ENCODE results near the gene GJB2. TPM values are rescaled to one million over a fixed set of nuclear protein-coding genes. Genes with fewer than 3 reads are reported as not detected.

The GJB2 gene
- under 1 TPM in 3 of 7 donors, not detected in 4; 0.14 to 0.77 (median 0.16) TPM for total RNA-seq
- polyA plus RNA-seq: under 1 TPM; 0.23 to 0.64 (median 0.24) TPM
- long read RNA-seq, donor 1: 0 reads
- long read RNA-seq, donor 2: 0 reads

GRCh38 chr13:20192836-20193161 lies at the start of gene GJB2:
Gene GJB2 (minus strand): TSS chr13:20192938. CDS start chr13:20189581, 3,357 bp downstream.
- intact Hi-C loops (cut with DNase I; ENCODE audit: low total_unique reads): loop anchor here (10.0 kb wide), 1 partner anchor 732 kb away; no protein-coding TSS in a partner anchor
- peak within 1 kb of the TSS; percentile 30 to 74 (median 50) for H3K4me3 ChIP-seq
- H3K9me3 ChIP-seq: no peaks in the 10 kb centered on the region
- DNase-seq: no peak
- no peak for TF ChIP-seq POLR2A (IDR thresholded peaks at IDR 0.05)
- no peak for TF ChIP-seq POLR2AphosphoS5 (IDR thresholded peaks at IDR 0.05)
- no peak for TF ChIP-seq CTCF (IDR thresholded peaks at IDR 0.05 in 8 of 11, conservative IDR thresholded peaks at IDR 0.05 in 3 of 11)
- peaks cover 23 to 74% (median 63%) of the 10 kb centered on the region in 7 donors for H3K27me3 ChIP-seq (replicated peaks in 1 of 7)
- no peaks in the 10 kb centered on the region for H3K36me3 ChIP-seq
- peaks cover 19 to 51% (median 34%) of the 10 kb centered on the region in 6 donors for H3K4me1 ChIP-seq
- H3K27ac ChIP-seq: no peak within 1 kb of the TSS
- WGBS, 5 donors: 0 to 2% (median 1%) methylated on average over 18 to 39 of the region's 39 CpGs

GRCh38 chr13:20241593-20241992 lies 48.9 kb upstream of the GJB2 start:
- H3K27ac ChIP-seq: no peak overlapping the region
- DNase-seq: no peak
- H3K27me3 ChIP-seq (replicated peaks in 1 of 7): peaks cover 0 to 37% (median 0%) of the 10 kb centered on the region in 7 donors
- 74 to 85% (median 82%) methylated on average over 2 of the region's 2 CpGs for whole genome bisulfite sequencing, 5 donors
- intact Hi-C loops (cut with DNase I; ENCODE audit: low total_unique reads): no loop called here
- TF ChIP-seq POLR2AphosphoS5 (IDR thresholded peaks at IDR 0.05): no peak
- TF ChIP-seq POLR2A (IDR thresholded peaks at IDR 0.05): no peak
- TF ChIP-seq CTCF (IDR thresholded peaks at IDR 0.05 in 8 of 11, conservative IDR thresholded peaks at IDR 0.05 in 3 of 11): no peak
- no peaks in the 10 kb centered on the region for H3K9me3 ChIP-seq
- no peaks in the 10 kb centered on the region for H3K36me3 ChIP-seq
- no peaks in the 10 kb centered on the region for H3K4me1 ChIP-seq
- H3K4me3 ChIP-seq: no peak overlapping the region

GRCh38 chr13:20239748-20240147 lies 47.0 kb upstream of the GJB2 start:
- H3K4me3 ChIP-seq: no peak overlapping the region
- H3K36me3 ChIP-seq: no peaks in the 10 kb centered on the region
- no peak overlapping the region for H3K27ac ChIP-seq
- no peaks in the 10 kb centered on the region for H3K4me1 ChIP-seq
- no peak for DNase-seq
- TF ChIP-seq CTCF (IDR thresholded peaks at IDR 0.05 in 8 of 11, conservative IDR thresholded peaks at IDR 0.05 in 3 of 11): no peak
- no peak for TF ChIP-seq POLR2A (IDR thresholded peaks at IDR 0.05)
- TF ChIP-seq POLR2AphosphoS5 (IDR thresholded peaks at IDR 0.05): no peak
- H3K9me3 ChIP-seq: no peaks in the 10 kb centered on the region
- WGBS, 5 donors: 75 to 86% (median 83%) methylated on average over 6 of the region's 6 CpGs
- intact Hi-C loops (cut with DNase I; ENCODE audit: low total_unique reads): no loop called here
- peaks cover 0 to 37% (median 0%) of the 10 kb centered on the region in 7 donors for H3K27me3 ChIP-seq (replicated peaks in 1 of 7)

- H3K27me3 ChIP-seq (replicated peaks in 1 of 7): peaks cover 0 to 65% (median 42%) of the 10 kb centered on the region in 7 donors
Measured at GRCh38 chr13:20232556-20233277, 40.0 kb upstream of the GJB2 start.

More at GRCh38 chr13:20232556-20233277, 40.0 kb upstream of the GJB2 start:
- H3K4me1 ChIP-seq: peaks cover 9 to 29% (median 18%) of the 10 kb centered on the region in 6 donors
- no peaks in the 10 kb centered on the region for H3K9me3 ChIP-seq
- peak overlapping the region in 6 of 8 donors; percentile 23 to 67 (median 40) for H3K4me3 ChIP-seq
- no peaks in the 10 kb centered on the region for H3K36me3 ChIP-seq
- WGBS, 5 donors: 31 to 65% (median 32%) methylated on average over 14 to 25 of the region's 25 CpGs
- intact Hi-C loops (cut with DNase I; ENCODE audit: low total_unique reads): no loop called here
- H3K27ac ChIP-seq: no peak overlapping the region
- TF ChIP-seq POLR2A (IDR thresholded peaks at IDR 0.05) (no peak), CTCF (IDR thresholded peaks at IDR 0.05 in 8 of 11, conservative IDR thresholded peaks at IDR 0.05 in 3 of 11) (no peak), POLR2AphosphoS5 (IDR thresholded peaks at IDR 0.05) (no peak)
- DNase-seq: no peak
